Activated gamma-delta T cell treated with Interleukin-2 at 50 U/mL for 16 hours (primary cell): ENCODE data around the gene UNC5C.

ENCODE experiments used
- DNase-seq: peaks from one replicate; pipeline ENCODE4 v3.0.0-alpha.2; 2020

UNC5C gene

GRCh38 chr4:95516528-95517017 is 32.2 kb downstream of the UNC5C start:
- DNase-seq: no peak

GRCh38 chr4:95515589-95515988 is 33.2 kb downstream of the UNC5C start:
- DNase-seq: no peak

GRCh38 chr4:95513022-95513421 is 35.8 kb downstream of the UNC5C start:
- DNase-seq: no peak

GRCh38 chr4:95511477-95511876 is 37.3 kb downstream of the UNC5C start:
- DNase-seq: no peak

GRCh38 chr4:95510877-95511276 is 37.9 kb downstream of the UNC5C start:
- no peak for DNase-seq

- DNase-seq: no peak
Measured at GRCh38 chr4:95510145-95510544, 38.6 kb downstream of the UNC5C start.

GRCh38 chr4:95508421-95508820 is 40.4 kb downstream of the UNC5C start:
- no peak for DNase-seq

- no peak for DNase-seq
Measured at GRCh38 chr4:95507561-95507960, 41.2 kb downstream of the UNC5C start.

- DNase-seq: no peak
Measured at GRCh38 chr4:95507147-95507546, 41.6 kb downstream of the UNC5C start.

GRCh38 chr4:95506264-95506663 is 42.5 kb downstream of the UNC5C start:
- no peak for DNase-seq

GRCh38 chr4:95505799-95506198 is 43.0 kb downstream of the UNC5C start:
- DNase-seq: no peak

- DNase-seq: no peak
Measured at GRCh38 chr4:95505151-95505550, 43.6 kb downstream of the UNC5C start.

GRCh38 chr4:95504501-95504900 is 44.3 kb downstream of the UNC5C start:
- DNase-seq: no peak

- DNase-seq: no peak
Measured at GRCh38 chr4:95500361-95500760, 48.4 kb downstream of the UNC5C start.

GRCh38 chr4:95499291-95499696 is 49.5 kb downstream of the UNC5C start:
- no peak for DNase-seq

GRCh38 chr4:95494186-95494585 is 54.6 kb downstream of the UNC5C start:
- no peak for DNase-seq

- DNase-seq: no peak
Measured at GRCh38 chr4:95478679-95479078, 70.1 kb downstream of the UNC5C start.

GRCh38 chr4:95476121-95476520 is 72.7 kb downstream of the UNC5C start:
- no peak for DNase-seq

GRCh38 chr4:95472534-95472933 is 76.2 kb downstream of the UNC5C start:
- DNase-seq: no peak

- DNase-seq: no peak
Measured at GRCh38 chr4:95470622-95471021, 78.2 kb downstream of the UNC5C start.

- DNase-seq: no peak
Measured at GRCh38 chr4:95469617-95470016, 79.2 kb downstream of the UNC5C start.

- no peak for DNase-seq
Measured at GRCh38 chr4:95466791-95467190, 82.0 kb downstream of the UNC5C start.

GRCh38 chr4:95465010-95465409 is 83.8 kb downstream of the UNC5C start:
- DNase-seq: no peak

- DNase-seq: no peak
Measured at GRCh38 chr4:95462921-95463320, 85.9 kb downstream of the UNC5C start.

GRCh38 chr4:95457353-95457752 is 91.4 kb downstream of the UNC5C start:
- DNase-seq: no peak

- no peak for DNase-seq
Measured at GRCh38 chr4:95450294-95450693, 98.5 kb downstream of the UNC5C start.
